GM12875 (cell line): Measurements from ENCODE around the gene ULK1.

Experiments used
- H3K4me3 ChIP-seq: one replicate; pipeline ENCODE4 v1.5.1; 2011; ENCODE audit warnings: low read depth, low read length, control low read depth
- TF ChIP-seq, protein P1 (sequence below): IDR thresholded peaks from 2 replicates; pipeline ENCODE4 v1.5.1; 2011; ENCODE audit warnings: low read depth, mild to moderate bottlenecking, control low read depth, inconsistent platforms, low read length, moderate library complexity, borderline replicate concordance; ENCODE audit not compliant: insufficient read depth

Gene ULK1

DNA sequence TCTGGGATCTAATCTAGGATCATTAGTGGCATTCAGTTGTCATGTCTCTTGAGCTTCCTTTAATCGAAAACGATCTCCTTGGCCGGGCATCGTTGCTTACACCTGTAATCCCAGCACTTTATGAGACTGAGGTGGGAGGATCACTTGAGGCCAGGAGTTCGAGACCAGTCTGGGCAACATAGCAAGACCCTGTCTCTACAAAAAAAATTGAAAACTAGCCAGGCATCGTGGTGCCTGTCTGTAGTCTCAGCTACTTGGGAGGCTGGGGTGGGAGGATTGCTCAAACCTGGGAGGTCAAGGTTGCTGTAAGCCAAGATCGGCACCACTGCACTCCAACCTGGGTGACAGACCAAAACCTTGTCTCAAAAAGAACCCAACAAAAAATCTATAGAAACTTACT, 43.7 kb downstream of the ULK1 start:
- TF ChIP-seq, protein P1, sequence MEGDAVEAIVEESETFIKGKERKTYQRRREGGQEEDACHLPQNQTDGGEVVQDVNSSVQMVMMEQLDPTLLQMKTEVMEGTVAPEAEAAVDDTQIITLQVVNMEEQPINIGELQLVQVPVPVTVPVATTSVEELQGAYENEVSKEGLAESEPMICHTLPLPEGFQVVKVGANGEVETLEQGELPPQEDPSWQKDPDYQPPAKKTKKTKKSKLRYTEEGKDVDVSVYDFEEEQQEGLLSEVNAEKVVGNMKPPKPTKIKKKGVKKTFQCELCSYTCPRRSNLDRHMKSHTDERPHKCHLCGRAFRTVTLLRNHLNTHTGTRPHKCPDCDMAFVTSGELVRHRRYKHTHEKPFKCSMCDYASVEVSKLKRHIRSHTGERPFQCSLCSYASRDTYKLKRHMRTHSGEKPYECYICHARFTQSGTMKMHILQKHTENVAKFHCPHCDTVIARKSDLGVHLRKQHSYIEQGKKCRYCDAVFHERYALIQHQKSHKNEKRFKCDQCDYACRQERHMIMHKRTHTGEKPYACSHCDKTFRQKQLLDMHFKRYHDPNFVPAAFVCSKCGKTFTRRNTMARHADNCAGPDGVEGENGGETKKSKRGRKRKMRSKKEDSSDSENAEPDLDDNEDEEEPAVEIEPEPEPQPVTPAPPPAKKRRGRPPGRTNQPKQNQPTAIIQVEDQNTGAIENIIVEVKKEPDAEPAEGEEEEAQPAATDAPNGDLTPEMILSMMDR = no peak
- H3K4me3 ChIP-seq = no peak overlapping the region

DNA sequence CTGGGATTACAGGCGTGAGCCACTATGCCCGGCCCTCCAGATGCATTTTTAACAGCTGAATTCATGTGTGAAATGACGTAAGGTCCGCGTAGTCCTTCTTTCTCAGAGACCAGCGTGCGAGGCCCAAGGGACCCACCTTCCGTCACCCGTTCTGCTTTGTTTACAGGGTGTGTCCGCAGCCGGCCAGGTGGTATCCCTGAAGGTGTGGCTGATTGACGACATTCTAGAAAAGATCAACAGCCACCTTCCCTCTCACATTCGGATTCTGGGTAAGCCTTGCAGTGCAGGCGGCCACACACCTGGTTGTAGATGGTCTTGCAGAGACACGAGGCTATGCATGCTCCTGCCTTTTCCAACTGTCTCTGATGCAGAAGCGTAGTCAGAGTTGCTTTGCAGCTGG, 44.6 kb downstream of the ULK1 start:
- TF ChIP-seq, protein P1 = no peak
- H3K4me3 ChIP-seq = no peak overlapping the region

DNA sequence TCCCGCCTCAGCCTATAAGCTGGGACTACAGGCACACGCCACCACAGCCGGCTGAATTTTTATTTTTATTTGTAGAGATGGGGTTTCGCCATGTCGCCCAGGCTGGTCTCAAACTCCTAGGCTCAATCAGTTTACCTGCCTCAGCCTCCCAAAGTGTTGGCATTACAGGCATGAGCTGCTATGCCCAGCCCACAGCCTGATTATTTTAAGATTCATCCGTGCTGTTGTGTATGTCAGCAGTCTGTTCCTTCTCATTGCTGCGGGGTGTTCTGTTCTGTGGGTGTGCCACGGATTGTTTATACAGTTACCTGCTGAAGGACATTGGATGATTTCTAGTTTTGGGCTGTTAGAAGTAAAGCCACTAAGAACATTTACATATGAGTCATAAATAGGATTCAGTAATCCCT, 45.7 kb downstream of the ULK1 start:
- TF ChIP-seq, protein P1 = no peak
- H3K4me3 ChIP-seq = no peak overlapping the region

DNA sequence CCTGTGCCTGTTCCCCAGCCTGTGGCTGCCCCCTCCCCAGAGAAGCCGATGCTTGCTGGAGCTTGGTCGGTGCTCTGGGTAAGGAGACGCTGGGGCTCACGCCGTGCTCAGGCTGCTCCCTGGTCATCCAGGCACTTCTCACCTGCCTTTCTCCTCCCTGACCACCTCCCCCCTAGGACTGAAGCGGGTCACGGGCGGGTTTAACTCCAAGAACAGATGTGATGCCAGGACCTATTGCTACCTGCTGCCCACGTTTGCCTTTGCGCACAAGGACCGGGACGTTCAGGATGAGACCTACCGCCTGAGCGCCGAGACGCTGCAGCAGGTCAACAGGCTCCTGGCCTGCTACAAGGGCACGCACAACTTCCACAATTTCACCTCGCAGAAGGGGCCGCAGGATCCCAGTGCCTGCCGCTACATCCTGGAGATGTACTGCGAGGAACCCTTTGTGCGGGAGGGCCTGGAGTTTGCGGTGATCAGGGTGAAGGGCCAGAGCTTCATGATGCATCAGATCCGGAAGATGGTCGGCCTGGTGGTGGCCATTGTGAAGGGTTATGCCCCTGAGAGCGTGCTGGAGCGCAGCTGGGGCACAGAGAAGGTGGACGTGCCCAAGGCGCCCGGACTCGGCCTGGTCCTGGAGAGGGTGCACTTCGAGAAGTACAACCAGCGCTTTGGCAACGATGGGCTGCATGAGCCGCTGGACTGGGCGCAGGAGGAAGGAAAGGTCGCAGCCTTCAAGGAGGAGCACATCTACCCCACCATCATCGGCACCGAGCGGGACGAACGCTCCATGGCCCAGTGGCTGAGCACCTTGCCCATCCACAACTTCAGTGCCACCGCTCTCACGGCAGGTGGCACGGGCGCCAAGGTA, 46.9 kb downstream of the ULK1 start:
- H3K4me3 ChIP-seq = no peak overlapping the region
- TF ChIP-seq, protein P1 = no peak

DNA sequence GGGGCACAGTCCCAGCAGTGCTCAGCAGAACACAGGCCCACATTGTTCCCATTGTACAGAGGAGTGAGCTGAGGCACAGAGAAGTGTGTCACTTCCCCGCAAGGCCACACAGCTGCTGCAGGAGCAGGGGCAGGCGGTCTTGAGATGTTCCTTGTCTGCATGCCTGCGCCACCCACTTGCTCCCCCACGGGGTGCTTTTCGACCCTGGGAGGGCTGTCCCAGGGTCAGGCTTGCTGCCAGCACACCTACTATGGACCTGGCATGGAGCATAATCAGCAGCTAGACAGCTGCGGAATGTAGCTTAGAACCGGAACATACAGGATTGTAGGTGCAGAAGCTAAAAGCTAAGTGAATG, 47.5 kb downstream of the ULK1 start:
- H3K4me3 ChIP-seq = no peak overlapping the region
- TF ChIP-seq, protein P1 = no peak

DNA sequence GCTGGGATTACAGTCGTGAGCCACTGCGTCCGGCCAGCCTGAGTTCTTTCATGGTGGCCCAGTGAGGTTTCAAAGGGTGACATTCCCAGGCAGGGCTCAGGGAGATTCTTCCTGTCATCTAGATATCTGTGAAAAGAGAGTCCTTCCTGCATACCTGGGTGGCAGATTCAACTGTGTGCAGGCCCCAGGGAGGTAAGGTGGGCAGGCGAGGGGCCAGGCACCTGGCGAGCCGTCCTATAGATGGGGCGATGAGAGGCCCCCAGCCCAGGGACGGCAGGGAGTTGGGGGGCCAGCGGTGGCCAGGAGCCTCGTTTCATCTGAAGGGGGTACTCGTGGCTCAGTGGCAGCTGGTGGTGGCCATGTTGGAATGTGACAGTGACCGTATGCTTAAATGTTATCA, 48.2 kb downstream of the ULK1 start:
- H3K4me3 ChIP-seq = no peak overlapping the region
- TF ChIP-seq, protein P1 = no peak

DNA sequence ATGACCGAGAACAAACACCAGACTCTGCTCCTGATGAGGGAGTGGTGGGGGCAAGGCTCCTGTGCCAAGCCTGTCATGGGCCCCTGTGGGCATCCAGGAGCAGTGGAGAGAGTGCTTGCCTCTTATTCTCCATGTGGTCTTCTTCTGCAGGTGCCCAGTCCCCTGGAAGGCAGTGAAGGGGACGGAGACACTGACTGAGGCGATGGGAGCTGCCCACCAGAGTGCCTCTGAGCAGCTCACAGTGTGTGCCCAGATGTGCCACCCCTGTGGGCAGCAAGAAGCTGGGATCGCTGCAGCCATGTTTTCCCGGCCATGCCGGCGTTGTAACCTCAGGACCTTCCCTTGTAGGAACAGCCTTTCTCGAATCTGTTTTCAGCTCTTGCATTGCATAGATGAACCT, 49.0 kb downstream of the ULK1 start:
- TF ChIP-seq, protein P1 = no peak
- no peak overlapping the region for H3K4me3 ChIP-seq
